T-cell (primary cell): Measurements from ENCODE around the gene TIMM44. TPM values are rescaled to one million over a fixed set of nuclear protein-coding genes. Genes with fewer than 3 reads are reported as not detected.
"Not testable (repeated sequence)": the region's sequence is repeated elsewhere in the genome, so short reads cannot be mapped to it uniquely, and the experiment has no call there.

Source experiments
- ATAC-seq, 4 experiments: fragments of 200-7000 bp in 3 of 4; fragments of 150-1000 bp in 1 of 4; cut with Tn5 transposase; replicated peaks in 1 of 4; 1 replicate in 3 of 4; 2 replicates in 1 of 4; pipeline ENCODE4 v1.10.0; 2021; ENCODE audit warnings: moderate library complexity in 3 of 4, mild to moderate bottlenecking in 2 of 4, moderate number of reproducible peaks in 1 of 4
- CTCF ChIA-PET, 2 donors: fragments of 300-600 bp; sonication (Branson Sonifier 250); formaldehyde crosslinking; loops; one replicate each; lab custom pipeline; 2022; ENCODE audit warnings: antibody characterized with exemption in 2 of 2; lab: Charles Lee
- POLR2A ChIA-PET, 2 donors: fragments of 300-600 bp; sonication (Branson Sonifier 250); formaldehyde crosslinking; loops; one replicate each; lab custom pipeline; 2022; ENCODE audit warnings: antibody characterized with exemption in 2 of 2; lab: Charles Lee
- DNase-seq, 35 experiments: peaks; one replicate each; pipeline versions ENCODE4 v3.0.0 to v3.0.0-alpha.2; 2013 to 2023
- H3K27ac ChIP-seq: one replicate; pipeline ENCODE4 v1.5.1; 2013; ENCODE audit warnings: low read length
- H3K27me3 ChIP-seq, 2 experiments: replicated peaks in 1 of 2; 1 replicate in 1 of 2; 2 replicates in 1 of 2; pipeline versions ENCODE4 v1.6.1 to v1.7.0; 2013; ENCODE audit warnings: low read length in 1 of 2, mixed read lengths in 1 of 2; ENCODE audit not compliant: control insufficient read depth in 2 of 2, insufficient read depth in 2 of 2; ENCODE audit errors: extremely low read depth in 1 of 2
- H3K36me3 ChIP-seq, 2 donors: 1 replicate in 1 of 2; 2 replicates in 1 of 2; pipeline versions ENCODE4 v1.6.1 to v1.7.0; 2013; ENCODE audit warnings: low read length in 1 of 2; ENCODE audit not compliant: control insufficient read depth in 2 of 2, insufficient read depth in 1 of 2; ENCODE audit errors: extremely low read depth in 1 of 2
- H3K4me1 ChIP-seq, 2 experiments: 1 replicate in 1 of 2; 2 replicates in 1 of 2; pipeline versions ENCODE4 v1.6.1 to v1.7.0; 2013; ENCODE audit warnings: low read length in 2 of 2, mixed read lengths in 1 of 2; ENCODE audit not compliant: insufficient read depth in 2 of 2, control insufficient read depth in 1 of 2; ENCODE audit errors: extremely low read depth in 1 of 2
- H3K4me3 ChIP-seq, 2 donors: 1 replicate in 1 of 2; 2 replicates in 1 of 2; pipeline versions ENCODE4 v1.5.1 to v1.7.0; 2013; ENCODE audit warnings: mild to moderate bottlenecking in 2 of 2, low read length in 1 of 2, moderate library complexity in 1 of 2; ENCODE audit not compliant: control insufficient read depth in 1 of 2; ENCODE audit errors: extremely low read depth in 1 of 2
- H3K9me3 ChIP-seq: 2 replicates; pipeline ENCODE4 v1.7.0; 2013
- H3K27ac Mint-ChIP-seq, 2 donors: one replicate each; pipeline ENCODE4 v1.8.0; 2020 to 2021; ENCODE audit warnings: mild to moderate bottlenecking in 2 of 2, mixed read lengths in 2 of 2
- H3K27me3 Mint-ChIP-seq, 2 donors: one replicate each; pipeline ENCODE4 v1.8.0; 2021 to 2022; ENCODE audit warnings: mixed read lengths in 2 of 2
- H3K36me3 Mint-ChIP-seq: one replicate; pipeline ENCODE4 v1.8.0; 2021; ENCODE audit warnings: mixed read lengths
- H3K4me1 Mint-ChIP-seq, 3 donors: one replicate each; pipeline ENCODE4 v1.8.0; 2020 to 2022; ENCODE audit warnings: mixed read lengths in 3 of 3, mild to moderate bottlenecking in 1 of 3
- H3K4me3 Mint-ChIP-seq, 3 donors: one replicate each; pipeline ENCODE4 v1.8.0; 2020 to 2022; ENCODE audit warnings: mild to moderate bottlenecking in 3 of 3, mixed read lengths in 3 of 3, moderate library complexity in 3 of 3
- H3K9me3 Mint-ChIP-seq, 3 donors: one replicate each; pipeline ENCODE4 v1.8.0; 2020 to 2022; ENCODE audit warnings: mixed read lengths in 3 of 3
- WGBS: methylation state at CpG from one replicate; pipeline ENCODE4 v1.1.5; 2013; ENCODE audit warnings: missing lambda C conversion rate; ENCODE audit not compliant: insufficient coverage; 5-methylcytosine and 5-hydroxymethylcytosine counted together
- total RNA-seq, 35 experiments: library from RNA in 6 of 35; stranded (reverse) in 6 of 35; fragments of 120-200 nt in 1 of 35; gene quantifications; one replicate each; pipeline versions ENCODE4 v1.2.1 to v1.2.4 and lab custom pipeline; 2013 to 2026

Gene TIMM44
- total RNA-seq, 5 donors from 2014 or later (not counting 1 experiment from before 2014, with no cell fraction given), result 72.7 to 99.4 (median 90.3) TPM

GRCh38 chr19:7918615-7919421 is 24.6 kb downstream of the TIMM44 start:
- Mint-ChIP-seq H3K4me1 (peaks cover 29 to 50% (median 35%) of the 10 kb centered on the region in 3 donors), H3K27me3 (peaks cover 10 to 37% of the 10 kb centered on the region in 2 donors), H3K27ac (no peak overlapping the region), H3K9me3 (no peaks in the 10 kb centered on the region), H3K4me3 (peak overlapping the region; percentile 86 to 94 (median 88)), H3K36me3 (no peaks in the 10 kb centered on the region)
- WGBS, result 55% methylated on average over 27 of the region's 42 CpGs
- Histone ChIP-seq H3K4me3 (no peak overlapping the region), H3K4me1 (peaks cover 17 to 64% of the 10 kb centered on the region in 2 experiments), H3K36me3 (peaks cover 6 to 13% of the 10 kb centered on the region in 2 donors), H3K27me3 (peaks cover 3 to 54% of the 10 kb centered on the region in 2 experiments), H3K27ac (no peak overlapping the region), H3K9me3 (no peaks in the 10 kb centered on the region)
- no peak for DNase-seq
- POLR2A ChIA-PET, result interaction anchor here in 1 of 2 donors (0.7 to 1.5 kb wide), 2 partner anchors 289 to 453 kb away, joined by 3 to 4 read pairs; partner anchors contain the start of genes PET100 and XAB2
- CTCF ChIA-PET, result interaction anchor here in 1 of 2 donors (0.6 to 3.6 kb wide), 5 partner anchors 10 to 83 kb away, joined by 3 to 33 read pairs (median 28); partner anchors contain the start of genes MAP2K7 and TIMM44
- no peak for ATAC-seq

GRCh38 chr19:7918062-7918614 is 25.3 kb downstream of the TIMM44 start:
- H3K27me3 Mint-ChIP-seq, result peaks cover 10 to 37% of the 10 kb centered on the region in 2 donors
- H3K9me3 ChIP-seq, H3K9me3 Mint-ChIP-seq, DNase-seq, H3K36me3 Mint-ChIP-seq, H3K27ac ChIP-seq, ATAC-seq: not testable (repeated sequence)
- H3K27ac Mint-ChIP-seq, result peak overlapping the region in 1 of 2 donors; percentile 28
- WGBS, result 20% methylated on average over 10 of the region's 29 CpGs
- Histone ChIP-seq H3K4me1 (peaks cover 17 to 64% of the 10 kb centered on the region in 2 experiments), H3K36me3 (peaks cover 6 to 13% of the 10 kb centered on the region in 2 donors), H3K4me3 (peak overlapping the region in 1 of 2 donors; percentile 55), H3K27me3 (peaks cover 3 to 54% of the 10 kb centered on the region in 2 experiments)
- peaks cover 29 to 47% (median 35%) of the 10 kb centered on the region in 3 donors for H3K4me1 Mint-ChIP-seq
- H3K4me3 Mint-ChIP-seq, result peak overlapping the region in 2 of 3 donors; percentile 9 to 72
- ChIA-PET CTCF (interaction anchor here in 1 of 2 donors (0.6 to 1.1 kb wide), 3 partner anchors 10 to 84 kb away, joined by 3 to 6 read pairs (median 3); partner anchors contain the start of gene MAP2K7), POLR2A (interaction anchor here in 1 of 2 donors (0.7 kb wide), 1 partner anchor 453 kb away, joined by 3 read pairs; no protein-coding TSS in a partner anchor)

- H3K27me3 Mint-ChIP-seq, result peaks cover 10 to 38% of the 10 kb centered on the region in 2 donors
- 1% methylated on average over 69 of the region's 71 CpGs for WGBS
- Histone ChIP-seq H3K4me3 (peak overlapping the region; percentile 27 to 55), H3K9me3 (no peaks in the 10 kb centered on the region), H3K4me1 (peaks cover 17 to 62% of the 10 kb centered on the region in 2 experiments), H3K27ac (no peak overlapping the region), H3K36me3 (peaks cover 6 to 11% of the 10 kb centered on the region in 2 donors), H3K27me3 (peaks cover 3 to 54% of the 10 kb centered on the region in 2 experiments)
- H3K27ac Mint-ChIP-seq, result no peak overlapping the region
- peaks cover 7% of the 10 kb centered on the region for H3K36me3 Mint-ChIP-seq
- CTCF ChIA-PET, result interaction anchor here in 1 of 2 donors (0.6 to 1.1 kb wide), 3 partner anchors 11 to 84 kb away, joined by 3 to 6 read pairs (median 3); partner anchors contain the start of gene MAP2K7
- peaks cover 29 to 46% (median 35%) of the 10 kb centered on the region in 3 donors for H3K4me1 Mint-ChIP-seq
- H3K9me3 Mint-ChIP-seq, result no peaks in the 10 kb centered on the region
- H3K4me3 Mint-ChIP-seq, result peak overlapping the region; percentile 69 to 76 (median 72)
- DNase-seq, result peak in 27 of 35 experiments; percentile 25 to 75 (median 45)
- peak; percentile 8 to 19 (median 15) for ATAC-seq
- POLR2A ChIA-PET, result no interaction called here
Observed at GRCh38 chr19:7917267-7918061, 26.0 kb downstream of the TIMM44 start.

GRCh38 chr19:7916955-7917266 is 26.6 kb downstream of the TIMM44 start:
- Histone ChIP-seq H3K4me1 (peaks cover 17 to 57% of the 10 kb centered on the region in 2 experiments), H3K9me3 (no peaks in the 10 kb centered on the region), H3K4me3 (peak overlapping the region; percentile 27 to 55), H3K27me3 (peaks cover 3 to 54% of the 10 kb centered on the region in 2 experiments), H3K27ac (no peak overlapping the region), H3K36me3 (peaks cover 8 to 10% of the 10 kb centered on the region in 2 donors)
- Mint-ChIP-seq H3K27ac (no peak overlapping the region), H3K36me3 (peaks cover 10% of the 10 kb centered on the region), H3K27me3 (peaks cover 10 to 38% of the 10 kb centered on the region in 2 donors), H3K4me3 (peak overlapping the region; percentile 69 to 76 (median 72)), H3K9me3 (no peaks in the 10 kb centered on the region), H3K4me1 (peaks cover 25 to 41% (median 34%) of the 10 kb centered on the region in 3 donors)
- no peak for ATAC-seq
- ChIA-PET POLR2A (no interaction called here), CTCF (no interaction called here)
- no peak for DNase-seq
- WGBS, result 6% methylated on average over 12 of the region's 12 CpGs

GRCh38 chr19:7916103-7916954 is 27.1 kb downstream of the TIMM44 start:
- H3K27ac ChIP-seq, result no peak overlapping the region
- H3K4me1 ChIP-seq, result peaks cover 14 to 51% of the 10 kb centered on the region in 2 experiments
- ATAC-seq (no peak), DNase-seq (peak in 28 of 35 experiments; percentile 23 to 75 (median 46))
- Mint-ChIP-seq H3K36me3 (peaks cover 14% of the 10 kb centered on the region), H3K4me1 (peaks cover 23 to 35% (median 29%) of the 10 kb centered on the region in 3 donors), H3K4me3 (peak overlapping the region; percentile 34 to 72 (median 51)), H3K27me3 (peaks cover 10 to 38% of the 10 kb centered on the region in 2 donors), H3K9me3 (no peaks in the 10 kb centered on the region), H3K27ac (peak overlapping the region in 1 of 2 donors; percentile 11)
- peaks cover 4 to 14% of the 10 kb centered on the region in 2 donors for H3K36me3 ChIP-seq
- ChIA-PET CTCF (no interaction called here), POLR2A (interaction anchor here in 1 of 2 donors (1.0 kb wide), 1 partner anchor 12 kb away, joined by 4 read pairs; the partner anchor contains the start of gene MAP2K7)
- peaks cover 3 to 54% of the 10 kb centered on the region in 2 experiments for H3K27me3 ChIP-seq
- under 1% methylated on average over 104 of the region's 104 CpGs for WGBS
- no peaks in the 10 kb centered on the region for H3K9me3 ChIP-seq
- H3K4me3 ChIP-seq, result peak overlapping the region; percentile 31 to 55
